HG02610 (cell line): ENCODE results near the gene FBN1.

Experiments
- ATAC-seq: cut with Tn5 transposase; IDR thresholded peaks from one replicate; pipeline ENCODE4 v1.9.1; 2021; ENCODE audit warnings: mild to moderate bottlenecking, moderate library complexity; ENCODE audit not compliant: unreplicated experiment

The FBN1 gene

DNA sequence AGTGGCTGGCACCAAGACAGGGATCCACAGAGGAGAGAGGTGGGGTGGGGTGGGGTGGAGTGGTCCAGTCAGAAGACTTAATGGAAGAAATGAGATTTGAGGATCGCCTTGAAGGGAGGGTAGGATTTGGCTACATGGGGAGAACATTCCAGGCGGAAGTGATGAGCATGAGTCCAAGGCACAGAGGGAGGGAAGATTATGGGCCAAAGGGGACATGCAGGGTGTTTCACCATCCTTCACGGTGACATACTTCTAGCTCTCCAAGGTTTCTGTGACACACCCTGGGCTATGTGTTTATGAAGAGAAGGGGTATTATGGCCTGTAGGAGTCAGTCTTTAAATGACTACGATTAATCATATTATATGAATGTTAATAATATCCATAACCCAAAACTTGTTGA is 7.7 kb upstream of the FBN1 start:
- no peak for ATAC-seq

DNA sequence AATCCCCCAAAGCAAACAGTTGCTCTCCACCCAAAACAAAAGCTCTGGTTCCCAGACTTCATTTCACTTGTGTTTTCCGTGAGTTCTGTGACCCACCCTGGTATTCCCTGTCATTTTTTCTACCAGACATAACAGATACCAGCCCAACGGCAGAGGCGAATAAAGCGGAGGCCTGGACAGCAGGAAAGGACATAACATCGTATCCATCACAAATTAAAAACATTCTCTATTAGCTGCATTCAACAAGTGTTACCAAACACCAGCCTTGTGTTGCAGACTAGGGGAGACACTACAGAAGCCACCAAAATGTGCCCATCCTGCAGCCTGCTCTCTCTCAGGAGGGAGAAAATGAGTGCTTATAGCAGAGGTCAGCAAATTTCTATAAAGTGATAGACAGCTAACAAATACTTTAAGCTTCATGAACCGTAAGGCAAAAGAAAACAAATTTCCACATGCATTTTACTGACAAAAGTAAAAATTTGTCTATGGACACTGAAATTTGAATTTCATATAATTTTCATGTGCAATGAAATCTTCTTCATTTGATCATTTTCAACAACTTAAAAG is 7.1 kb upstream of the FBN1 start:
- no peak for ATAC-seq

DNA sequence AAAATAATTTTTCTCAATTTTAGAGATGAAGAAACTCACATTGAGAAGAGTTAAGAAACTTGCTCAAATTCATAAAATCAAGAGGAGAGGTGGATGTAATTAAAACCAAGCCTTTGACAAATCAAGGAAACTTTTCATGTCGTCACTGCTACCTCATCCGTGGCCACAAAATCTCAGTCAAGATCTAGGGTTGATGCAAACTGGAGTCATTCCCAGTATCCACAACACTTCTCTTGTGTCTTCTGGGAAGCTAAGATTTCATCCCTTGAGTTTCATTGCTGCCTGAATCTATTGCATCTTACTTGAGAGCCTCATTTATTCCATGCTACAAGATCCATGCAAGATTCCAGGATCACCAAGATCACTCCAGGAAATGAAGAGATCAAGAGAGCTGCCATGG is 5.4 kb upstream of the FBN1 start:
- no peak for ATAC-seq

DNA sequence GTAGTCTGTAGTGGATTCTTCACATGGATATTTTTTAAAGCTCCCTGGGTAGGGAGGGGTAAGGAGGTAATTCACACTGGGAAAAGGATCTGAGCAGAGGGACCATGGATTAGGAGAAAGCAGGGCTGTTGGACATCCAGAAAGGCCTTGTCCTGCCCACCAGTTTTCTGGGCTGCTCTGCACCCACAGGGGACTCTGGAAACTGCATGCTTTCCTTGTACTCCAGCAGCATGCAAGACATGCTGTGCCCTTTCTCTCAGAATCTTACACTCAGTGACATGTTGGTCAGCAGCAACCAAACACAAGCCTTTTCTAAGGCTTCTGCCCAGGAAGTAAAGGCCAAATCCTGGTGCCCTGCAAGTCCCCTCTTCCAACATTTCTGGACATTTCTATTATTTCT is 2.5 kb upstream of the FBN1 start:
- ATAC-seq, result no peak

DNA sequence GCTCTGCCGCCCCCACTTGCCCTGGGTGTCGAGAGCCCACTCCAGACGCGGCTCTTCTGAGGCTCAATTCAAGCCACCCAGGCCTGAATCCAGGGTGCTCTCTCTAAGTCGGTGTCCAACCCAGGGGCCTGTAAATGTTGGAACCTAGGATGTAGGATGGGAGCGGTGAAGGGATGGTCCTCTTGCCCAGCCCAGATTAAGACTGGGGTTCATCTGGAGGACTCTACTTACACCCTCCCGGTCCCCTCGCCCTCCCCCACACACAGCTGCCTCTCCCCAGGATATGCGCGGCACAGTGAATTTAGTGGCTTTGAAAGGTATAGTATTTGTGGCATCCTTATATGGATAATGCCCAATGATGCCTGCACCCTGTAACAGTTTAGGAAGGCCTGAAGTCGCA is 822 bp upstream of the FBN1 start:
- ATAC-seq, result no peak

DNA sequence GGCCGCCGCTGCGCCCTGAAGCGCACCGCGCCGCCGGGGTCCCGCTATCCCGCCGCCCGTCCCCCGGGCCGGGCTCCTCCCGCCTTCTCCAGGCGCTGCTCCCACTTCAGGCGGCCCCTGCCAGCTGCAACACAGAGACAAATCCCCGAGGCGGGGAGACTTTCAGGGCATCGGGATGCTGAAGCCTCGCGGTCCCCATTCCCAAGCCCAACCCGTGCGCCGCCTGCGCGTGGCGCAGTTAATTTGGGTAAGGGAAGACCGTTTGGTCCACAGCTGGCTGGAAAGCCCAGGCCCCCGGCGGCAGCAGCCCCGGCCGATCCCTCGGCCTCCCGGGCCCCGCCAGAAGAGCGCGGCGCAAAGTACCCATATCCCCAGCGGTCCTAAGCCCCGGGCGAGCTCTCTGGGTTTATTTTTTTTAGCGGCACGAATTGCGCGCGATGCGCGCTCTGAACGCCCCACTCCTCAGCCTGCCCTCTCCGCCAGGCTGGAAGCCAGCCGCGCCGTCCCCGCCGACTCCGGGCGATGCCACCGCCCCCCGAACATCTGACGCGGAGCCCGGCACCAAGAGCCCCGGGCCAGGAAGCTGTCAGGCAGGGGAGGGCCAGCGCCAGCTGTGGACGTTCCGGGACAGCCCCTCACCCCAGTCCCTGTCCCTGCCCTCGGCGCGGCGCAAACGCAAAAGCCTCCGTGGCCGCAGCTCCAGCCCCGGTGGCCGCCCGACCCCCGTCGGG is 517 bp downstream of the FBN1 start:
- ATAC-seq, result peak; percentile 39

DNA sequence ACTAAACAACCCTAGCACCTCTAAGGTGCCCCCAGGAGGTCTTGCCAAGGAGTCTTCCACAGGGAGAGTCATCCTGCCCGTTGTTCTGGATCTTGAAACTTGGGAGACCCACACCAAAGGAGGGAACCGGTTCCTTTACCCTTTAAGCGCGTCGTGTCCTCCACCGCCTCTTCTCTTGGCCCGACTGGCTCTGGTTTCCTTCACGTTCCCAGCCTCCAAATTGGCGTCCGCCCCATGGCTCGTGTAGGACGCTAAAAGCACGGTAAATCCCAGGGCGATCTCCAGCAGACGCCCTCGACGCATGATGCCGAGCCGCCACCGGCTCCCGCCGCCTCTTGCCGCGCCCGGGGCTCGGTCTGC is 1.1 kb downstream of the FBN1 start:
- ATAC-seq, result no peak

DNA sequence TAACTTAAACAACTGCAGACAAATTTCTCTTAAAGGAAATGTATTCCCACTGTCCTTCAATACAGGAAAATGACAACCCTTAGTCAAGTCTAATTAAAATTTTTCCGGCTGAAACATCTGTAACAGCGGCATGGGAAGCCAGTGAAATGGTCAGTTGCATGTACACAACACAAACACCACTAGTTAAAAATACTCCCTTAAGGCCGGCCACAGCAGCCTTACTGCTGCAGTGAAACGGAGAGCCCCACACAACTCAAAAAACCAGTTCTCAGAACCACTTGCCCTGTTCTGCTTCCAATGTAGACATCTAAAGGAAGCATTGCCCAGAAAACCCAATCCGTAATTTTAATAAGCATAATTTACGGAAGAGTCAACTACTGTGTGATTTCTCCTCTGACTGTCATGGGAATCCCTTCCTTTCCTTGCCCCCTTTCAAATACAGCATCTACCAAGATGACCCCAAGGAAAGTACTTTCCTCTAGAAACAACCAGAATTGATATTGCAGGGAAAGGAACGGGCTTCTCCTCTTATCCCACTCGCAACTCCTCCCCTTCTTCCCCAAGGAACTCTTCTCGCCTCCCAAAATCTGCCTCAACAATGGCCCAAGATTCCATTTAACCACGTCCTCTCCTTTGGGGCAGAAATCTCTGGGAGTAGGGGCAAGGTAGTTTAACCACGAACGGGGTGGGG is 1.6 kb downstream of the FBN1 start:
- ATAC-seq, result no peak

DNA sequence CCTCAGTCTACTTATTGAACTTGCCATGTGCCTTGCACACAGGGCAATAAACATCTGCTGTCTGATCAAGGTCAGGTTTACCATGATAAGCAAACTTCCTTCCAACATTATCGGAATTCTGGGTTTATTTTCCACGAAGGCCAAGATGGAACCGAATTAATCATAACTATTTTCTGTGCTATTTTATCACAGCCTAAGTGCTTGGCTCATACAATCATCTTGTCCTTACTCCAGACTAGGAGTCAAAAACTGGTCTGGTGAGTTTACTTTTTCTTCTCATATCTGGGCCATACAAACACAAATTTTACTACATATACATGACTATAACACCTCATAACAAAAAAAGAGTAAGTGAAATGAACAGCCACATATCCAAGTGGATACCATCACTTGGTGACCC is 2.3 kb downstream of the FBN1 start:
- ATAC-seq, result no peak

DNA sequence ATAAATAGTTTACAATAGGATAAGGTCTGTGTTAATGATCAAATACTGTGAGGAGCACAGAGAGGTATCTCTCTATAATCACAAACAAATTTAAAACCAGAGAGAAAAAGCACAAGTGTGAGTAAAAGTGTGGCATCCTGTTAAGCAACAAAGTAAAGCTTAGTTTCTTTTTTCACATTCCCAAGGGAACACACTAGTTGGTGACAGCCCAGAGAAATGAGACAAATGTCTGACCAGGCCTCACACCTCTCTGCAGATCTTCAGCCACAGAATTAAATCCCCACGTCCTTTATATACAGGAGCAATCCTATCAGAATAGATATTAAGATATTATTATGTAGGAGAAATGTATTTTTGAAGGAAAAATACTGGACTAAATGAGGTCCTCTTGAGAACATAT is 2.7 kb downstream of the FBN1 start:
- ATAC-seq, result no peak

DNA sequence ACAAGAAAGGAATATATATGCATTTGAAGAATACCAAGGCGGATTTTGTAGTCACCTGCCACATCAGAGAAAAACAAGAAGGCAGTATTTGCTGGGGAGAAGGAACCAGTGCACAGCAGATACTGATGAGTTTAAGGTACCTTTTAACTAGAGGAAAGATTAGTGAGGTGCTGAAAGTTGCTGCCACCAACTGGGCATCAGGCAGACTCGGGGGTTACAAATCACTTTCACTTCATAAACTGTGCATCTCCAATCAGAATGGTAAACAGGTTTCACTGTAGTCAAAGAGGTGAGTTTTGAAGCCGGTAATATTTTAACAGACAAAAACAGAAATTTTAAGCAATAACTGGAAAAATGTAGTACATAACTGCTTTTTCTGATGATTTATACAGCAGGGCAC is 4.1 kb downstream of the FBN1 start:
- ATAC-seq, result no peak

DNA sequence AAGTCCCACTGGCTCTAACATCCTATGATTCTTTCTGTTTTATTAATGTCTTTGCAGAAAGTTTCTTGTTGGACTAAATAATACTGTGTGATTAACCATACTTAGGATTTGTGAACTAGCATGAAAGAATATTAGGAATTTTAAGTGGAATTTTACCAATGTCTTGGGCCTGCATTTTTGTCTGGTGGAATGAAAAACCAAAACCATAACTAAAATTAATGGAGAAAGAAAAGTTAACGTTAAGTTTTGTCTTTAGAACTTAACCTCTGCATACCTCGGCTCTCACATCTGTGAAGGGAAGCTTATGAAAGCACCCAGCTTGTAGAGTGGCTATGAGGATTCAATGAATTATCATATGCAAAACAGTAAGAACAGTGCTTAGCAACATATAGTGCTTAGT is 6.5 kb downstream of the FBN1 start:
- no peak for ATAC-seq

DNA sequence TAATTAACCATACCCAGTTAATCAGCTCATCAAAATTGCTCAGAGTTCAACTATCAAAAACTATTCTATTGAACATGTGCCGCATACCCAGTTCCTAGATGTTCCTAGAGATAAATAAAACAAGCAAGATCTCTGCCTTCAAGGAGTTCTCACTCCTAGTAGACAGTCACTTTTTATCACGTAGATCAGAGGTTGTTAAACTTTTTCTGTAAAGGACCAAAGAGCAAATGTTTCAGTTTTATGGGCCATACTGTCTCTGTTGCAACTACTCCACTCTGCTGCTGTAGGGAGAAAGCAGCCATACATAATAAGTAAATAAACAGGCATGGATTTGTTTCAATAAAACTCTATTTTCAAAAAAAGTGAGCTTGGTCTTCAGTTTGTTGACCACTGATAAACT is 7.9 kb downstream of the FBN1 start:
- no peak for ATAC-seq

DNA sequence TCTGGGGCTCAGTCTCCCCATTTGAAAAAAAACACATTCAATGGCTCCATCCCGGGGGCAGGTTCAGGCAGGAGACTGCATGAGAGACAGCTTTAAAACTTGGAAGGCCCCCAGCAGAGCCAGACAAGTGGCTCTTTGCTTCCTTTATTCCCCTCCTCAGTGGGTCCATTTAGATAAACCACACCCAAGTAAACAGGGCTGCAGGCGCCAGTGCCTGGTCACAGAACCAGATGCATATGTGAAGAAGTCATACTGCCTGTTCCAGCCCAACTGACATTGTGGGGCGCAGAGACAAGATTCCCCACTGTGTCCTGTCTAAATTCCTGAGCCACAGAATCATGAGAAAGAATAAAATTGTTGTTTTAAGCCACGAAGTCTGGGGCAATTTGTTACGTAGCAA is 9.0 kb downstream of the FBN1 start:
- ATAC-seq, result no peak

DNA sequence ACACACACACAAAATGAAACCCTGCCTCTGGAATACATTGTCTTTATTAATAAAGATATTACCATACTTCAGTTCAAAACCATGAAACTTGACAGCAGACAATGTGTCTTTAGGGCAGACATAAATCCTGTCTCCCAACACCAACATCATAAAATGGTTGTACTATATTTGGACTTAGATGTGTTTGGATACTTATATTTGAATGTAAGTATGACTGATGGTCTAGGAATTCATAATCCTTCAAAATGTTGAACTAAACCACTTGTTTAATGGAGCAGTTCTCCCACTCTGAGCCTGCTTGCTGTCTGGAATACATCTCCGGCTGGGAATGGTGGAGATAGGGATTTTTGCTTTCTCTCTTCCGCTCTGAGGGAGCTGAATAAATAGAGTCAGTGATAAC is 10.6 kb downstream of the FBN1 start:
- no peak for ATAC-seq

DNA sequence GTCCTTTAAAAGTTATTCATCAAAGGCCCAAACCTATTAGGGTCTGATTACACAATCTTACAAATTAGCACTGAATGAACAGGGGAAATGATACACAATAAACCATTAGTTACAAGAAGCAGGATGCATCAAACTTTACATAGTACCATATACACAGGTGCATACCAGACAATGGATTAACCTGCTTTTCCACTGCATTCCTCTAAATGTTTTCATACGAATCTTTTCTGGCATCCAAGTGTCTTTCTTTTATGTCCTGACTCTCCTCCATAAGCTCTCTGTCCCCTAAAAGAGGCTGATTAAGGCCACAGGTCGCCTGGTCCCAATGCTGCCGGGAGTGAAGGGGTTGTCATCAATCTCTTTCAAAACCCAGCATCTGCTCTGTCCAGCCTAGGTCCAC is 11.4 kb downstream of the FBN1 start:
- ATAC-seq, result no peak

DNA sequence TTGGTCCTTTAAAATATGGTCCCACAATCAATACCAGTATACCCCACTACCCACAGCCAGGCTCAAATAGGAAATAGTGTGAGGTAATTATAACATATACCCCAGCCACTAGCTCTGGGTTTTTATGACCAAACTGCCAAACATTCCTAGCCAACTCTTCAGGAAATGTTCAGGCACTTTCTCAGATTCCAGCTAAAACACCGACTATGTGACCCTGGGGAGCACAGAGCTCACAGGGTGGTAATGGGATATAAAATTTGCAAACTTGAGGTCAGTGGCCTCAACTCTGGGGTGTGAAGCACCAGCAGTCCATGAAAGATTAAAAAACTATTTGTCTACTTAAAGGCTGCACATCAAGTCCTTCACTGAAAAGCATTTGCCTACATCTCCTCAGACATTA is 12.9 kb downstream of the FBN1 start:
- no peak for ATAC-seq

DNA sequence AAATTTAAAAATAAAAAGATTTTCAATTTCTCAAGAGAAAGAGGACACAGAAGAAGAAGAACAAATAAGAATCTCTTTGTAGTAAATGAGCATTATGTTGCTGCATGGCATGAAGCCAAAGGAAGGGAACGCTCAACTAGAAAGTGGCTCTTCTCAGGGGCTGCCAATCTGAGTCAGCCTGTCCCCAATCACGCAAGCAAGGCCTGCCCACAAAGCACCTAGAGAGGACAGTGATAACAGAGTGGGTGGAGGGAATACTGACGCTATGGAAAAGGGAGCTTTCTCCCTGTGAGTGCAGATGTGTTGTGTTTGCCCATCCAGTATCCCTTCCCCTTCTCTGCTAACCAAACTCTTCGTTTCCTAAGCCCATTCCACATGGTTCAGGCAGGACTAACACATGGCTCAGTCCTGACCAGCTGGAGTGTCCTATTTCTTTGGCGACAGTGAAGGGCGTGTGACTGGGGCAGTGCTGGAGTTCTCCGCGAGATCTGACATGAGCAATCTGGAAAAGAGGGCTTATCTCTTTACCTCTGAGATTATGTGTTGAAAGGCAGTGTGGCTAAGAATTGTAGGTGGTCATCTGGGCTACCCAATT is 14.2 kb downstream of the FBN1 start:
- peak; percentile 69 for ATAC-seq

DNA sequence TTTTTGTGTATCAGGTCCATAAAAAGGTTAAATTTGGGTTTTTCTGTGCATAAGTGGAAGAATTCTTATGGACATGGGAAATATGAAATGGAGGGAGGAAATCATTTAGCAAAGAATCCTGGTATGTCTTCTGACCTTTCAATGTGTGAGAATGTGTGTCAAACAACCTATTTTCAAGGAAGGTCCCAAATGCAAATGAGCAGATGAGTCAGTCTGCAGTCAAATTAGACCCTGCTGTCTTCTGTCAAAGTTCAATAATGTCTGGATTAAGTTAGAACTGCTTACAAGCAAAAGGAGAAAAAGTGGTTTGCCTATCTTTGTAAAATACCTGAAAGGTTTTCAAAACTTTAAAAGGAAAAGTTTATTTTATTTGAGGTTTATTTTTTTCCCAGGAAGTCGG is 15.3 kb downstream of the FBN1 start:
- peak; percentile 58 for ATAC-seq

DNA sequence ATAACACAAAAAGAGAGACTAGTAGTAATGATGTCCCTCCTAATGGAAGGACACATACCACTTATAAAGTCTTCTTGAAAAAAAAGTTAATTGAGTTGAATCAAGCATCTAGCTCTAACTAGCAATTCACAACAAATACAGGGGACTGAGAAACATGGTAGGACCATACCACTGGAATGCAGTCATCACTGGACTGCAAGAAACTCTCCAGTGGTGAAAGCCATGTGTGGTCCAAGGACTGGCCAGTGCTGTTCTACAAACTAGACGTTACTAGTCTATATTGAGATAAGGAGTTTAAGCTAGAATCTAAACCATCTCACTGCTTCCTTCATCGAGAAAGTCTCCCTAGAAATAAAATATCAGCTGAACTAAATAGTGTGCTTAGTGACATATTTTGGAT is 16.7 kb downstream of the FBN1 start:
- ATAC-seq, result no peak

DNA sequence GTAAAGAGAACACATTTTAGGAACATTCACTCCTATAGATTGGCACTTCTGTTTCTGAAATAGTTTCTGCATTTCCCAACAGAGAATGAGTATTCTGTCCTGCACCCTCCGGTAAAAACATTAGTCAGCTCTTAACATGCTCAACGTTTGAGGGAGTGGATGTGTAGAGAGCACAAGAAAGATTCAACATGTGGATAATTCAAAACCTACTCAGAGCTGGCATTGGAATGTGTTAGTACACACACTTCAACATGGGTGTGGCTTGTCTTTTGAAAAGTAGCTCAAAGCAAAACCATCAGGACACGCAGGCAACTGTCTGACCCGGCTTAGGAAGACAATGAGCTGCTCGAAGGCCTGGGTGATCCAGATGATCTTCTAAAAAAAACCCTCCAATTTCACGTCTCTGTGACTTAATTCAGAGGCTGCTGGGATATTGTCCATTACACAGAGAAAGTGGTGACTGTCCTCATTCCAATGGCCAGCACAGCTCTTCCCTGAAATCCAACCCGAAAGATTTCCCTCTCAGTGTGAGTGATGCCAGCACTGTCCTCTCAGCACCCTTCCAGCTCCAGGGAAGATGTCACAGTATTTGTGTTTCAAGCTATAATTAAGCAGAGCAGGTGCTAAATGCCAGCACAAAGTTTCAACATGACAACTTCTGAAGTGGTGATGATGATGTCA is 18.1 kb downstream of the FBN1 start:
- ATAC-seq, result no peak

DNA sequence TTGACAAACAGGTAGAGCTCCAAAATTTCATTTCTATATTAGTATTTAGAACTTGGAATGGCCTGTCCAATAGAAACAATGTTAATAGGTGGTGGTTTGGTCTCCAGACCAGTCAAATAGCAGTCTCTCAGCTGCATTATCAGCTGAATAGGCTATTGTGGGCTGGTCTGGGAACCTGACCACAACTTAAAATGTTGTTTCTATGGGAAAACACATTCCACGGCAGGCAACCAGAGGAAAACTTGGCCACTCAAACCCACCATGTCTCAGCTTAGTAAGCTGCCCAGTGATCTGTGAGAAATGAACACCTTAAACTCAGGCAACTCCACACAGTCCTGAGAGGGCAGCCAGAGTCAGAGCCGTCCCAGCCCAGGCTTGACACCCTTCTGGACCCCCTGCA is 20.4 kb downstream of the FBN1 start:
- no peak for ATAC-seq
